Neural progenitor cell (in vitro differentiated cells): ENCODE data around the gene CYFIP1. TPM values are rescaled to one million over a fixed set of nuclear protein-coding genes. Genes with fewer than 3 reads are reported as not detected.

ENCODE experiments used
- DNase-seq: peaks from one replicate; pipeline ENCODE4 v3.0.0-alpha.2; 2016; ENCODE audit warnings: low spot score
- H2AFZ ChIP-seq: fragments of 200-600 bp; sonication (generic); replicated peaks from 2 replicates; pipeline ENCODE4 v1.6.1; 2016; ENCODE audit warnings: antibody characterized with exemption
- H3F3A ChIP-seq: fragments of 200-600 bp; sonication (generic); 2 replicates; pipeline ENCODE4 v1.6.1; 2016; ENCODE audit warnings: antibody characterized with exemption, low read depth
- H3K27ac ChIP-seq: fragments of 200-600 bp; sonication (generic); 2 replicates; pipeline ENCODE4 v1.5.1; 2016; ENCODE audit warnings: mild to moderate bottlenecking
- H3K27me3 ChIP-seq: fragments of 200-600 bp; sonication (generic); 2 replicates; pipeline ENCODE4 v1.6.1; 2016; ENCODE audit warnings: mild to moderate bottlenecking, moderate library complexity
- H3K36me3 ChIP-seq: fragments of 200-600 bp; sonication (generic); 2 replicates; pipeline ENCODE4 v1.5.1; 2016
- H3K4me1 ChIP-seq: fragments of 200-600 bp; sonication (generic); 2 replicates; pipeline ENCODE4 v1.6.1; 2016; ENCODE audit warnings: mixed run types
- H3K4me2 ChIP-seq: fragments of 200-600 bp; sonication (generic); 2 replicates; pipeline ENCODE4 v1.6.1; 2016
- H3K4me3 ChIP-seq: fragments of 200-600 bp; sonication (generic); 2 replicates; pipeline ENCODE4 v1.5.1; 2016
- H3K79me2 ChIP-seq: fragments of 200-600 bp; sonication (generic); 2 replicates; pipeline ENCODE4 v1.6.1; 2016; ENCODE audit warnings: low read depth
- H3K9ac ChIP-seq: fragments of 200-600 bp; sonication (generic); 2 replicates; pipeline ENCODE4 v1.6.1; 2016
- H3K9me3 ChIP-seq: fragments of 200-600 bp; sonication (generic); 2 replicates; pipeline ENCODE4 v1.5.1; 2016; ENCODE audit warnings: low read depth
- H4K20me1 ChIP-seq: fragments of 200-600 bp; sonication (generic); 2 replicates; pipeline ENCODE4 v1.6.1; 2016; ENCODE audit warnings: low read depth
- H3K27ac Mint-ChIP-seq: 3 replicates; pipeline ENCODE4 v1.8.0; 2021; ENCODE audit warnings: mixed read lengths
- H3K27me3 Mint-ChIP-seq: 2 replicates; pipeline ENCODE4 v1.8.0; 2022; ENCODE audit warnings: low read depth, mild to moderate bottlenecking, inconsistent platforms, moderate library complexity, mixed read lengths; ENCODE audit not compliant: insufficient read depth
- H3K36me3 Mint-ChIP-seq: 3 replicates; pipeline ENCODE4 v1.8.0; 2021; ENCODE audit warnings: mixed read lengths
- H3K4me1 Mint-ChIP-seq: 3 replicates; pipeline ENCODE4 v1.8.0; 2021; ENCODE audit warnings: mixed read lengths
- H3K4me3 Mint-ChIP-seq: 3 replicates; pipeline ENCODE4 v1.8.0; 2021; ENCODE audit warnings: mild to moderate bottlenecking, moderate library complexity, mixed read lengths
- H3K9me3 Mint-ChIP-seq: 3 replicates; pipeline ENCODE4 v1.8.0; 2020; ENCODE audit warnings: mixed read lengths
- EZH2 ChIP-seq: fragments of 200-600 bp; sonication (generic); IDR thresholded peaks from 2 replicates; pipeline ENCODE4 v1.6.1; 2017; ENCODE audit warnings: antibody characterized with exemption, mild to moderate bottlenecking, moderate library complexity
- EZH2phosphoT487 ChIP-seq: fragments of 200-600 bp; sonication (generic); IDR thresholded peaks from 2 replicates; pipeline ENCODE4 v1.6.1; 2017; ENCODE audit warnings: antibody characterized with exemption
- total RNA-seq: library from RNA; depleted of rRNA; stranded (reverse); fragments of >200 nt; gene quantifications from 2 replicates; pipeline ENCODE4 v1.2.3, GENCODE V29; 2015; ENCODE audit warnings: low replicate concordance
- TF ChIP-seq, protein P1 (sequence below): fragments of 200-600 bp; sonication (generic); IDR thresholded peaks from 2 replicates; pipeline ENCODE4 v1.5.1; 2017; ENCODE audit warnings: antibody characterized with exemption, mild to moderate bottlenecking

The CYFIP1 gene
- total RNA-seq, 1 donor from 2014 or later, result 94.6 TPM

DNA sequence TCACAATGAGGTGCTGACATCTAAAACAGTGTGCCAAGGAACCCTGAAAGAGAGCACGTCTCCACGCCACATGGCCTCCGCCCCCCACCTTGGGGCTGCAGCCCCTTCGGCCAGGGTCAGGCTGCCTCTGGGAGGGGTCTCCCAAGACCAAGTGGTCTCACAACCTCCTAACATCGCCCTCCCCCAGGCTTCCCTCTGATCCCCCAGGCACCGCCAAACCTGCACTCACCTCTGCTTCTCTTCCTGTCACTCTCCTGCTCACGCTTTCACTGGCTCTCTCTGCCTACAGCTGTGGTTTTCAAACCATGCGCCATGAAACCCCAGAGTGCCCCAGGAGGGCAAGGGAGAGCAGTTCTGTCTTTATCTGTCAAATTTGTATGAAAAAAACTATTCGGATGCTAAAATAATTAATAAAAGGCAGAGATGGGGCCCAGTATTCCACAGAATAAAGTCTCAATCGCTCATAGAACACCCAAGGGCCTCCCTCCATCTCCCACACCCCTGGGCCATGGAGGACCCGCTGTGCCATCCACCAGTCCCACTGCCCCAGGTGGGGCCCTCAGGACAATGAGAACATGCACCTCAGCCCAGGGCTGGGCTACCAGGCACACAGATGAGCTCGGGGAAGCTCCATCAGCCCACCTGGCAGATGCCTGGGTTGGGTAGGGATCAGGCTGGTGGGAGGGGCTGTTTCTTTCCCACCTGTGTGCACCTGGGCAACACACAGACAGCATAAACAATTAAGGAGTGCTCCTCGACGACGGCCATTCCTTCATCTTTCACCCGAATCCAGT lies 21.5 kb downstream of the CYFIP1 start:
- H3K4me1 ChIP-seq, result peaks cover 8% of the 10 kb centered on the region
- peaks cover 57% of the 10 kb centered on the region for H3K79me2 ChIP-seq
- H3K4me3 ChIP-seq, result no peak overlapping the region
- H3K36me3 Mint-ChIP-seq, result peaks cover 9% of the 10 kb centered on the region
- H3F3A ChIP-seq, result no peaks in the 10 kb centered on the region
- H3K4me1 Mint-ChIP-seq, result peaks cover 39% of the 10 kb centered on the region
- DNase-seq, result no peak
- no peak overlapping the region for H3K27ac Mint-ChIP-seq
- no peaks in the 10 kb centered on the region for H3K9me3 Mint-ChIP-seq
- no peaks in the 10 kb centered on the region for H3K9me3 ChIP-seq
- H3K4me2 ChIP-seq, result no peak overlapping the region
- no peak overlapping the region for H3K4me3 Mint-ChIP-seq
- no peak overlapping the region for H2AFZ ChIP-seq
- peaks cover 8% of the 10 kb centered on the region for H3K27me3 ChIP-seq
- H4K20me1 ChIP-seq, result peaks cover 68% of the 10 kb centered on the region
- H3K9ac ChIP-seq, result no peak overlapping the region
- no peaks in the 10 kb centered on the region for H3K36me3 ChIP-seq
- H3K27me3 Mint-ChIP-seq, result peaks cover 7% of the 10 kb centered on the region
- H3K27ac ChIP-seq, result no peak overlapping the region
- TF ChIP-seq EZH2phosphoT487, result no peak
- TF ChIP-seq, protein P1, sequence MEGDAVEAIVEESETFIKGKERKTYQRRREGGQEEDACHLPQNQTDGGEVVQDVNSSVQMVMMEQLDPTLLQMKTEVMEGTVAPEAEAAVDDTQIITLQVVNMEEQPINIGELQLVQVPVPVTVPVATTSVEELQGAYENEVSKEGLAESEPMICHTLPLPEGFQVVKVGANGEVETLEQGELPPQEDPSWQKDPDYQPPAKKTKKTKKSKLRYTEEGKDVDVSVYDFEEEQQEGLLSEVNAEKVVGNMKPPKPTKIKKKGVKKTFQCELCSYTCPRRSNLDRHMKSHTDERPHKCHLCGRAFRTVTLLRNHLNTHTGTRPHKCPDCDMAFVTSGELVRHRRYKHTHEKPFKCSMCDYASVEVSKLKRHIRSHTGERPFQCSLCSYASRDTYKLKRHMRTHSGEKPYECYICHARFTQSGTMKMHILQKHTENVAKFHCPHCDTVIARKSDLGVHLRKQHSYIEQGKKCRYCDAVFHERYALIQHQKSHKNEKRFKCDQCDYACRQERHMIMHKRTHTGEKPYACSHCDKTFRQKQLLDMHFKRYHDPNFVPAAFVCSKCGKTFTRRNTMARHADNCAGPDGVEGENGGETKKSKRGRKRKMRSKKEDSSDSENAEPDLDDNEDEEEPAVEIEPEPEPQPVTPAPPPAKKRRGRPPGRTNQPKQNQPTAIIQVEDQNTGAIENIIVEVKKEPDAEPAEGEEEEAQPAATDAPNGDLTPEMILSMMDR, result no peak
- TF ChIP-seq EZH2, result no peak

DNA sequence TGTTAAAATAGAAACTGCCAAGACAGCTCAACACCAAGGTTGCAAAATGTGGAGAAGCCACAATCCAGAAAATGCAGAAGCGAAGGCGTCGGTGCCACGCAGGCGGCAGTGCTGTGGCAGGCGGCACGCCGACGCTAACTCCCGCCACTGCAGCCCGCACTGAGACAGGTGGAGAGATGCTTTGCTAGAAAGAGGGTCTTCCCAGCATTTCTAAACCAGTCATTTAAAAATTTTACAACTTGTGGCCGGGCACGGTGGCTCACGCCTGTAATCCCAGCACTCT lies 23.2 kb downstream of the CYFIP1 start:
- Histone ChIP-seq H3K4me3 (no peak overlapping the region), H3K27me3 (peaks cover 8% of the 10 kb centered on the region), H3K4me1 (peaks cover 19% of the 10 kb centered on the region), H3K9me3 (no peaks in the 10 kb centered on the region), H2AFZ (no peak overlapping the region), H3K27ac (no peak overlapping the region), H3K9ac (no peak overlapping the region), H3F3A (no peaks in the 10 kb centered on the region), H3K36me3 (no peaks in the 10 kb centered on the region), H3K4me2 (no peak overlapping the region), H3K79me2 (peaks cover 49% of the 10 kb centered on the region), H4K20me1 (peaks cover 83% of the 10 kb centered on the region)
- TF ChIP-seq EZH2phosphoT487 (no peak), EZH2 (no peak)
- TF ChIP-seq, protein P1, result no peak
- H3K4me1 Mint-ChIP-seq, result peaks cover 51% of the 10 kb centered on the region
- H3K27me3 Mint-ChIP-seq, result peaks cover 7% of the 10 kb centered on the region
- peak overlapping the region; percentile 57 for H3K27ac Mint-ChIP-seq
- no peak overlapping the region for H3K4me3 Mint-ChIP-seq
- no peaks in the 10 kb centered on the region for H3K9me3 Mint-ChIP-seq
- DNase-seq, result no peak
- no peaks in the 10 kb centered on the region for H3K36me3 Mint-ChIP-seq

DNA sequence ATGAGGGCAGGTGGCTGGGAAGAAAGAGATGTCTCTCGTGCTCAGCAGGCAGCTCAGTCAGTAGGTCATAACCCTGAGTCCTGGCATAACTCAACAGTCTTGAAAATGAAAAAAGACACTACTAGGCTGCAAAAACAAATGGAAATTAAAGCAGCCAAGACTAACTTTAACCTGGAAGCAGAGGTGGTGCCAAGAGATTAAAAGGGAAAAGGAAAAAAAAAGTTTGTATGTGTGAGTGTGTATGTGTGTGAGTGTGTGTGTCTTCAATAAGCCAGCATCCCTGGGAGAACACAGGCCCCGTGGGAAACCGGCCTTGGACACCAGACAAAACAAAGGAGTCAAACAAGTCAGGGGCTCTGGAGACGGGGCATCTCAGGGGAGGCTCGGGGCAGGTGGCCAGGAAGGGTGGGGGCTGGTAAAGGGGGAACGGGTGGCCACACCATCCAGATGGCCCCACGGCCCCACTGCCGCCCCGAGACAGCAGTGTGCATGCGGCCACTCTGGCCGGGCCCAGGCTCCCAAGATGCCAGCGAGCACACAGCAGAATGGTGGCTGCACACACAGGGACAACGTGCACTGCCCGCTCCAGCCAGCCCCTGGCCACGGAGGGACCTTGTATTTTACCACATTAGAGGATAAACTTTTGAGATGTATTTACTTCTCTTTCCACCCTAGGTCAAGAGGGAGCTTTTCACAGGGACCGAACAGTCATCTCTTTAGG lies 23.8 kb downstream of the CYFIP1 start:
- Histone ChIP-seq H3K27ac (no peak overlapping the region), H3K79me2 (peaks cover 49% of the 10 kb centered on the region)
- peak overlapping the region; percentile 88 for H3K27ac Mint-ChIP-seq

More for the DNA sequence above, 23.8 kb downstream of the CYFIP1 start:
- Mint-ChIP-seq H3K4me3 (no peak overlapping the region), H3K4me1 (peaks cover 51% of the 10 kb centered on the region), H3K9me3 (no peaks in the 10 kb centered on the region), H3K27me3 (peaks cover 7% of the 10 kb centered on the region), H3K36me3 (no peaks in the 10 kb centered on the region)
- no peak overlapping the region for H3K4me3 ChIP-seq
- H3K4me1 ChIP-seq, result peaks cover 19% of the 10 kb centered on the region
- H2AFZ ChIP-seq, result no peak overlapping the region
- H3K9me3 ChIP-seq, result no peaks in the 10 kb centered on the region
- no peak overlapping the region for H3K9ac ChIP-seq
- H3K4me2 ChIP-seq, result no peak overlapping the region
- peaks cover 88% of the 10 kb centered on the region for H4K20me1 ChIP-seq
- peaks cover 8% of the 10 kb centered on the region for H3K27me3 ChIP-seq
- H3F3A ChIP-seq, result no peaks in the 10 kb centered on the region
- DNase-seq, result peak; percentile 25
- no peaks in the 10 kb centered on the region for H3K36me3 ChIP-seq
- TF ChIP-seq, protein P1, result no peak
- no peak for TF ChIP-seq EZH2
- TF ChIP-seq EZH2phosphoT487, result no peak
